CD4-positive, alpha-beta memory T cell (primary cell): Measurements from ENCODE around the gene SH3PXD2B. TPM values are rescaled to one million over a fixed set of nuclear protein-coding genes. Genes with fewer than 3 reads are reported as not detected.
A peak's percentile ranks its signal among the peaks of the same experiment; 100 is the strongest.

ENCODE experiments used
- CTCF ChIA-PET: fragments of 350-600 bp; sonication (Branson Sonifier 250); formaldehyde crosslinking; loops from one replicate; lab custom pipeline; 2021; ENCODE audit warnings: inconsistent platforms; ENCODE audit not compliant: partially characterized antibody; lab: Charles Lee
- POLR2A ChIA-PET: fragments of 350-600 bp; sonication (Branson Sonifier 250); formaldehyde crosslinking; loops from one replicate; lab custom pipeline; 2021; ENCODE audit not compliant: partially characterized antibody; lab: Charles Lee
- DNase-seq, 5 donors: peaks; one replicate each; pipeline versions ENCODE4 v3.0.0 to v3.0.0-alpha.2; 2020 to 2022; ENCODE audit warnings: mixed read lengths in 1 of 5
- H3K27ac ChIP-seq: one replicate; pipeline ENCODE4 v1.7.0; 2013; ENCODE audit warnings: low read depth, low read length
- H3K27me3 ChIP-seq: 2 replicates; pipeline ENCODE4 v1.7.0; 2013; ENCODE audit warnings: mild to moderate bottlenecking, low read length, moderate library complexity; ENCODE audit not compliant: insufficient read depth
- H3K36me3 ChIP-seq: 2 replicates; pipeline ENCODE4 v1.7.0; 2013; ENCODE audit warnings: mild to moderate bottlenecking, low read length, moderate library complexity; ENCODE audit not compliant: insufficient read depth
- H3K4me1 ChIP-seq: 2 replicates; pipeline ENCODE4 v1.7.0; 2013; ENCODE audit warnings: mild to moderate bottlenecking, low read length, moderate library complexity; ENCODE audit not compliant: insufficient read depth
- H3K4me3 ChIP-seq, 2 donors: one replicate each; pipeline ENCODE4 v1.7.0; 2013; ENCODE audit warnings: low read length in 2 of 2, mild to moderate bottlenecking in 1 of 2
- H3K9me3 ChIP-seq, 2 donors: one replicate each; pipeline ENCODE4 v1.7.0; 2013; ENCODE audit warnings: low read length in 2 of 2, control low read depth in 1 of 2; ENCODE audit not compliant: control insufficient read depth in 1 of 2
- H3K27ac Mint-ChIP-seq, 7 donors: one replicate each; pipeline ENCODE4 v1.8.0; 2020 to 2021; ENCODE audit warnings: mixed read lengths in 7 of 7, mild to moderate bottlenecking in 6 of 7, inconsistent platforms in 3 of 7, moderate library complexity in 3 of 7
- H3K27me3 Mint-ChIP-seq, 2 donors: one replicate each; pipeline ENCODE4 v1.8.0; 2020 to 2021; ENCODE audit warnings: mixed read lengths in 2 of 2
- H3K36me3 Mint-ChIP-seq, 2 donors: one replicate each; pipeline ENCODE4 v1.8.0; 2020 to 2021; ENCODE audit warnings: mixed read lengths in 2 of 2, inconsistent platforms in 1 of 2, mild to moderate bottlenecking in 1 of 2
- H3K4me1 Mint-ChIP-seq, 4 donors: one replicate each; pipeline ENCODE4 v1.8.0; 2020 to 2021; ENCODE audit warnings: mixed read lengths in 4 of 4, mild to moderate bottlenecking in 1 of 4
- H3K4me3 Mint-ChIP-seq, 8 donors: one replicate each; pipeline ENCODE4 v1.8.0; 2020 to 2021; ENCODE audit warnings: mixed read lengths in 8 of 8, mild to moderate bottlenecking in 7 of 8, moderate library complexity in 6 of 8, inconsistent platforms in 3 of 8
- H3K9me3 Mint-ChIP-seq, 8 donors: one replicate each; pipeline ENCODE4 v1.8.0; 2020 to 2021; ENCODE audit warnings: mixed read lengths in 8 of 8, mild to moderate bottlenecking in 5 of 8, inconsistent platforms in 3 of 8, moderate library complexity in 1 of 8
- intact Hi-C: fragments of 100-400 bp; cut with micrococcal nuclease; formaldehyde crosslinking; loops from one replicate; pipeline ENCODE4 v1.15.1; 2023
- polyA plus RNA-seq, 2 donors: library from polyadenylated mRNA; unstranded; fragments of 300-500 nt; fragmentation: Illumina TruSeq; gene quantifications; one replicate each; pipeline ENCODE4 v1.2.3, GENCODE V29; 2021
- total RNA-seq, 2 experiments: library from RNA; stranded (reverse); gene quantifications; one replicate each; pipeline ENCODE4 v1.2.3, GENCODE V29; 2021

SH3PXD2B gene
- total and polyA plus RNA-seq, 4 experiments from 2014 or later, result 0.19 to 0.38 TPM; not detected in 2

DNA sequence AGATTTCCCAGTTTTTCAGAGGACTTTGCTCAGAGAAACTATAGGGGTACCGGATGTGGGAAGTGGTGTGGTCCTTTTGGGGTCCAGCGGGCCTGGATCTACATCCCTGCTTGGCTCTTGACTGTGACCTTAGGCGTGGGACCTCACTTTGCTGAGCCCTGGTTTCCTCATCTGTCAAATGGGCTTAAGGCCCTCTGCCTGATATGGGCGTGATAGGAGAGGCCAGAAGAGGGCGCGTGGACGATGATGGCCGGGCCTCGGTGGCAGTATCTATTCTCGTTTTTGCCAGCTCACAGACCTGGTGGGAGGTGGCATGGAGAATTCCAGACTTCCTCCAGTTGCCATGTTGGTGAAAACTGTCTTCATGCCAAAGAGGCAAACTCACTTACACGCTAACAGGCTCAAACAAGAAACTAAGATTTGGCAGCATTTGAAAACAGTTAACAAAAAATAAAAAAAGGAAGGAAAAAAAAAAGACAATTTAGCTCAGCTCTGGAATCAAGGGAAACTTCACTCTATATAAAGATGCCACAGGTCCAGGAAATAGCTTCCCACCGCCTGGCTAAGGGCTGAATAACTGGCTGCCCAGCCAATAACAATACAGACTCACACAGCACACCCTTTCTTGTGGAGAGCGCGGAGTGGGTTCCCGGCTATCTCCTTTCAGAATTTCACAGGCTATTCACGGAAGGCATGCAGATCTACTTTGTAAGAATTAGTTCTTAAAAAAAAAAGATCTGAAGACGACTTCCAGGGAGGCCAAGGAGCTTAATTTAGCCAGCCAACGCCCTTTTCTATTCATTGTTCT lies 1.7 kb downstream of the SH3PXD2B start:
- Histone ChIP-seq H3K9me3 (no peaks in the 10 kb centered on the region), H3K27me3 (peaks cover 5% of the 10 kb centered on the region)
- H3K4me3 Mint-ChIP-seq, result peak overlapping the region; percentile 22 to 74 (median 60)

GRCh38 chr5:172451771-172452197 lies 2.5 kb downstream of the SH3PXD2B start:
- peaks cover 5% of the 10 kb centered on the region for H3K27me3 ChIP-seq
- POLR2A ChIA-PET, result no interaction called here

More for the DNA sequence above, 1.7 kb downstream of the SH3PXD2B start:
- Histone ChIP-seq H3K4me1 (peaks cover 11% of the 10 kb centered on the region), H3K27ac (no peak overlapping the region), H3K36me3 (no peaks in the 10 kb centered on the region), H3K4me3 (no peak overlapping the region)
- Mint-ChIP-seq H3K36me3 (no peaks in the 10 kb centered on the region), H3K27ac (peak overlapping the region in 1 of 7 donors; percentile 1), H3K4me1 (peaks cover 2 to 20% (median 12%) of the 10 kb centered on the region in 4 donors), H3K27me3 (peaks cover 22 to 39% of the 10 kb centered on the region in 2 donors), H3K9me3 (peaks cover 0 to 3% (median 0%) of the 10 kb centered on the region in 8 donors)
- no peak for DNase-seq
- intact Hi-C loops, result no loop called here
- POLR2A ChIA-PET, result no interaction called here
- CTCF ChIA-PET, result interaction anchor here (0.5 to 2.6 kb wide), 14 partner anchors 8 to 396 kb away, joined by 3 to 18 read pairs (median 3); no protein-coding TSS in a partner anchor

GRCh38 chr5:172450861-172451695 lies 3.2 kb downstream of the SH3PXD2B start:
- Histone ChIP-seq H3K4me3 (no peak overlapping the region), H3K27ac (no peak overlapping the region), H3K4me1 (peaks cover 11% of the 10 kb centered on the region), H3K9me3 (no peaks in the 10 kb centered on the region), H3K36me3 (no peaks in the 10 kb centered on the region), H3K27me3 (peaks cover 5% of the 10 kb centered on the region)
- intact Hi-C loops, result no loop called here
- ChIA-PET POLR2A (no interaction called here), CTCF (interaction anchor here (0.6 to 2.6 kb wide), 18 partner anchors 8 to 836 kb away, joined by 3 to 18 read pairs (median 3); no protein-coding TSS in a partner anchor)
- DNase-seq, result peak in 4 of 5 donors; percentile 18 to 28 (median 22)
- Mint-ChIP-seq H3K36me3 (no peaks in the 10 kb centered on the region), H3K4me1 (peaks cover 2 to 20% (median 12%) of the 10 kb centered on the region in 4 donors), H3K27me3 (peaks cover 26 to 43% of the 10 kb centered on the region in 2 donors), H3K27ac (no peak overlapping the region), H3K4me3 (peak overlapping the region in 3 of 8 donors; percentile 13 to 59 (median 47)), H3K9me3 (peaks cover 0 to 3% (median 0%) of the 10 kb centered on the region in 8 donors)

More at GRCh38 chr5:172451771-172452197, 2.5 kb downstream of the SH3PXD2B start:
- CTCF ChIA-PET, result interaction anchor here (0.6 to 2.6 kb wide), 17 partner anchors 7 to 606 kb away, joined by 3 to 18 read pairs (median 3); no protein-coding TSS in a partner anchor
- no peak overlapping the region for H3K27ac ChIP-seq
- Mint-ChIP-seq H3K9me3 (peaks cover 0 to 3% (median 0%) of the 10 kb centered on the region in 8 donors), H3K4me1 (peaks cover 2 to 20% (median 12%) of the 10 kb centered on the region in 4 donors), H3K27ac (no peak overlapping the region), H3K27me3 (peaks cover 22 to 40% of the 10 kb centered on the region in 2 donors), H3K4me3 (peak overlapping the region in 2 of 8 donors; percentile 17 to 30), H3K36me3 (no peaks in the 10 kb centered on the region)
- no peaks in the 10 kb centered on the region for H3K36me3 ChIP-seq
- no peak overlapping the region for H3K4me3 ChIP-seq
- peaks cover 11% of the 10 kb centered on the region for H3K4me1 ChIP-seq
- H3K9me3 ChIP-seq, result no peaks in the 10 kb centered on the region
- no peak for DNase-seq
- intact Hi-C loops, result no loop called here

GRCh38 chr5:172450453-172450852 lies 3.9 kb downstream of the SH3PXD2B start:
- H3K4me1 Mint-ChIP-seq, result peaks cover 2 to 19% (median 12%) of the 10 kb centered on the region in 4 donors
- no peak for DNase-seq
- peaks cover 0 to 3% (median 0%) of the 10 kb centered on the region in 8 donors for H3K9me3 Mint-ChIP-seq
- H3K9me3 ChIP-seq, result no peaks in the 10 kb centered on the region
- POLR2A ChIA-PET, result no interaction called here
- peaks cover 5% of the 10 kb centered on the region for H3K27me3 ChIP-seq
- H3K4me1 ChIP-seq, result peaks cover 11% of the 10 kb centered on the region
- intact Hi-C loops, result no loop called here
- no peak overlapping the region for H3K4me3 ChIP-seq
- CTCF ChIA-PET, result interaction anchor here (0.6 to 2.6 kb wide), 7 partner anchors 9 to 836 kb away, joined by 3 to 18 read pairs (median 5); no protein-coding TSS in a partner anchor
- no peak overlapping the region for H3K4me3 Mint-ChIP-seq
- H3K27ac ChIP-seq, result no peak overlapping the region
- no peaks in the 10 kb centered on the region for H3K36me3 ChIP-seq
- peaks cover 26 to 43% of the 10 kb centered on the region in 2 donors for H3K27me3 Mint-ChIP-seq
- no peak overlapping the region for H3K27ac Mint-ChIP-seq
- no peaks in the 10 kb centered on the region for H3K36me3 Mint-ChIP-seq

DNA sequence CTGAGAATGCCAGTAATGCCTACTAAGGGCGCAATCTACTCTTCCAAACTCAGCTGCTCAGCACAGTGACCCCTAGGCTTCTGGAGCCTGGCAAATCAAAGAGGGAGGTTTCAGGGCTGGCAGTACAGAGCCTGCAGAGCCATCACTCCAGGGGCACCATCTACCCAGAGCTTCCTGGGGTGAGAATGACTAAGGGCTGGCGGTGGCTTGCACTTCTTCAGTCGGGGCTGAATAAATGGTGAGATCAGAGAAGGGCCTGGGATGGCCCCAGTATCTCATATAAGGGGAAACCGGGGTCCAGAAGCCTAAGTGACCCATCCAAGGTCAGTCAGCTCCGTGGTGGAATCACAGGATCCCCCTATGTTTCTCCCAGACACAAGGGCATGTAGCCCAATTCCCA lies 5.3 kb downstream of the SH3PXD2B start:
- H3K27me3 Mint-ChIP-seq, result peaks cover 20 to 48% of the 10 kb centered on the region in 2 donors
- H3K9me3 ChIP-seq, result no peaks in the 10 kb centered on the region
- no peaks in the 10 kb centered on the region for H3K36me3 Mint-ChIP-seq
- no peaks in the 10 kb centered on the region for H3K36me3 ChIP-seq
- H3K4me3 Mint-ChIP-seq, result no peak overlapping the region
- no peak overlapping the region for H3K4me3 ChIP-seq
- no peaks in the 10 kb centered on the region for H3K9me3 Mint-ChIP-seq
- peaks cover 5% of the 10 kb centered on the region for H3K27me3 ChIP-seq
- intact Hi-C loops, result no loop called here
- ChIA-PET POLR2A (no interaction called here), CTCF (interaction anchor here (1.4 to 2.6 kb wide), 4 partner anchors 9 to 250 kb away, joined by 3 to 8 read pairs (median 4); no protein-coding TSS in a partner anchor)
- H3K4me1 Mint-ChIP-seq, result peaks cover 0 to 9% (median 8%) of the 10 kb centered on the region in 4 donors
- no peak overlapping the region for H3K27ac Mint-ChIP-seq
- no peak for DNase-seq
- no peak overlapping the region for H3K27ac ChIP-seq
- H3K4me1 ChIP-seq, result peaks cover 8% of the 10 kb centered on the region

DNA sequence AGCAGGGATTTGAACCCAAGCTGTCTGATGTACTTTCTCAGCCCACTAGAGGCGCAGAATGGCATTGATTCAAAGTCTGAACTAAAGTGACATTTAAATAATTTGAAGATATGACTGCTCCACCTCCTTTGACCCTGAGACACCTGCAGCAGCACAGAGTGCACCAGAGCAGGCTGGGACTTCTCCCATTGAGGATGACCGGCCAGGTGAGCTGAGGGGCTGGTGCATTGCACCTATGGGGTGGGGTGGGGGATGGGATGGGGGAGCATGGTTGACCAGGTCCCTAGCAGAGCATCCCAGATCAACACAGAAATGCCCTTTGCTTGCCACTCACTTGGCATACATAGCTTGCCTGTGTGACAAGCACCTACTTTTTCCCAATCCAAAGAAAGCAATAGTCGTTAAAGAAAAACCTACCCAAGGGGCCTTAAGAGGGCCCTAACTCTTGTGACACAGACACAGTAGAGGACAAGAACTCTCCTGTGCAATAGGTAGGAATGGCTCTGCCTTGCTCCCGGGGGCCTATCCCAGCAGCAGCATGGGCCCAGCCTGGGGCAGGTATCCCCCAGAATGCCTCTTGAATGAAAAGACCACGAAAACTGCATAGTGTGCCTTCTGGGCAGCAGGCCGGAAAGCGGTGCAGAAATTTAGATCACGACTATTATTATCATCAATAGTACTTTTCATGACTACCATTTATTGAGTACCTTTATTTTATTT lies 6.5 kb downstream of the SH3PXD2B start:
- H3K36me3 ChIP-seq, result no peaks in the 10 kb centered on the region
- ChIA-PET CTCF (interaction anchor here (1.4 kb wide), 1 partner anchor 7 kb away, joined by 4 read pairs; no protein-coding TSS in a partner anchor), POLR2A (no interaction called here)
- intact Hi-C loops, result no loop called here
- Mint-ChIP-seq H3K27me3 (peaks cover 18 to 42% of the 10 kb centered on the region in 2 donors), H3K27ac (no peak overlapping the region), H3K4me1 (peaks cover 0 to 4% (median under 1%) of the 10 kb centered on the region in 4 donors), H3K4me3 (no peak overlapping the region), H3K9me3 (no peaks in the 10 kb centered on the region), H3K36me3 (no peaks in the 10 kb centered on the region)
- no peaks in the 10 kb centered on the region for H3K4me1 ChIP-seq
- no peaks in the 10 kb centered on the region for H3K27me3 ChIP-seq
- no peaks in the 10 kb centered on the region for H3K9me3 ChIP-seq
- no peak overlapping the region for H3K4me3 ChIP-seq
- no peak for DNase-seq
- no peak overlapping the region for H3K27ac ChIP-seq
